Mesendoderm (in vitro differentiated cells): ENCODE measurements around the gene CFAP52.
"Not testable (repeated sequence)": the region's sequence is repeated elsewhere in the genome, so short reads cannot be mapped to it uniquely, and the experiment has no call there.

Experiments
- DNase-seq: peaks from one replicate; pipeline ENCODE4 v3.0.0; 2013
- H2AK5ac ChIP-seq: 2 replicates; pipeline ENCODE4 v1.6.1; 2013; ENCODE audit warnings: low read length, inconsistent platforms
- H2BK120ac ChIP-seq: 2 replicates; pipeline ENCODE4 v1.6.1; 2013; ENCODE audit warnings: low read depth, mild to moderate bottlenecking, low read length, moderate library complexity, mixed read lengths
- H2BK15ac ChIP-seq: replicated peaks from 2 replicates; pipeline ENCODE4 v1.6.1; 2013; ENCODE audit warnings: low read depth, mild to moderate bottlenecking, moderate library complexity
- H2BK5ac ChIP-seq: 2 replicates; pipeline ENCODE4 v1.6.1; 2013; ENCODE audit warnings: low read length, inconsistent platforms
- H3K18ac ChIP-seq: 2 replicates; pipeline ENCODE4 v1.6.1; 2013; ENCODE audit warnings: mild to moderate bottlenecking, low read length, mixed read lengths
- H3K23ac ChIP-seq: one replicate; pipeline ENCODE4 v1.6.1; 2013; ENCODE audit warnings: low read length
- H3K27ac ChIP-seq: 2 replicates; pipeline ENCODE4 v1.5.1; 2013; ENCODE audit warnings: low read depth, mild to moderate bottlenecking, inconsistent platforms, low read length, moderate library complexity
- H3K27me3 ChIP-seq: 2 replicates; pipeline ENCODE4 v1.6.1; 2013; ENCODE audit warnings: low read length, control low read depth, mild to moderate bottlenecking, inconsistent platforms; ENCODE audit not compliant: insufficient read depth, poor library complexity
- H3K36me3 ChIP-seq: 2 replicates; pipeline ENCODE4 v1.6.1; 2013; ENCODE audit warnings: low read length, inconsistent platforms; ENCODE audit not compliant: control insufficient read depth, insufficient read depth
- H3K4ac ChIP-seq: one replicate; pipeline ENCODE4 v1.6.1; 2013; ENCODE audit warnings: low read depth, mild to moderate bottlenecking, low read length, moderate library complexity
- H3K4me1 ChIP-seq: 2 replicates; pipeline ENCODE4 v1.6.1; 2013; ENCODE audit warnings: low read depth, low read length, inconsistent platforms; ENCODE audit not compliant: control insufficient read depth
- H3K4me2 ChIP-seq: 2 replicates; pipeline ENCODE4 v1.6.1; 2013; ENCODE audit warnings: low read length
- H3K4me3 ChIP-seq: 2 replicates; pipeline ENCODE4 v1.5.1; 2013; ENCODE audit warnings: mild to moderate bottlenecking, low read length
- H3K56ac ChIP-seq: one replicate; pipeline ENCODE4 v1.6.1; 2013; ENCODE audit warnings: low read length
- H3K79me1 ChIP-seq: 2 replicates; pipeline ENCODE4 v1.6.1; 2013; ENCODE audit warnings: low read length, inconsistent platforms
- H3K79me2 ChIP-seq: 2 replicates; pipeline ENCODE4 v1.6.1; 2013; ENCODE audit warnings: mild to moderate bottlenecking, low read length; ENCODE audit not compliant: control insufficient read depth, insufficient read depth
- H3K9ac ChIP-seq: 2 replicates; pipeline ENCODE4 v1.6.1; 2013; ENCODE audit warnings: low read length, inconsistent platforms
- H4K5ac ChIP-seq: one replicate; pipeline ENCODE4 v1.6.1; 2013; ENCODE audit warnings: low read length
- H4K8ac ChIP-seq: one replicate; pipeline ENCODE4 v1.6.1; 2013; ENCODE audit warnings: low read depth, mild to moderate bottlenecking, control low read depth, low read length, moderate library complexity
- WGBS: extraction: QIAGEN DNeasy Blood & Tissue Kit; methylation state at CpG from one replicate; pipeline ENCODE4 v1.1.7; 2013; ENCODE audit warnings: low lambda C conversion rate, missing lambda C conversion rate; ENCODE audit not compliant: insufficient coverage; ENCODE audit errors: extremely low coverage; 5-methylcytosine and 5-hydroxymethylcytosine counted together

Gene CFAP52

DNA sequence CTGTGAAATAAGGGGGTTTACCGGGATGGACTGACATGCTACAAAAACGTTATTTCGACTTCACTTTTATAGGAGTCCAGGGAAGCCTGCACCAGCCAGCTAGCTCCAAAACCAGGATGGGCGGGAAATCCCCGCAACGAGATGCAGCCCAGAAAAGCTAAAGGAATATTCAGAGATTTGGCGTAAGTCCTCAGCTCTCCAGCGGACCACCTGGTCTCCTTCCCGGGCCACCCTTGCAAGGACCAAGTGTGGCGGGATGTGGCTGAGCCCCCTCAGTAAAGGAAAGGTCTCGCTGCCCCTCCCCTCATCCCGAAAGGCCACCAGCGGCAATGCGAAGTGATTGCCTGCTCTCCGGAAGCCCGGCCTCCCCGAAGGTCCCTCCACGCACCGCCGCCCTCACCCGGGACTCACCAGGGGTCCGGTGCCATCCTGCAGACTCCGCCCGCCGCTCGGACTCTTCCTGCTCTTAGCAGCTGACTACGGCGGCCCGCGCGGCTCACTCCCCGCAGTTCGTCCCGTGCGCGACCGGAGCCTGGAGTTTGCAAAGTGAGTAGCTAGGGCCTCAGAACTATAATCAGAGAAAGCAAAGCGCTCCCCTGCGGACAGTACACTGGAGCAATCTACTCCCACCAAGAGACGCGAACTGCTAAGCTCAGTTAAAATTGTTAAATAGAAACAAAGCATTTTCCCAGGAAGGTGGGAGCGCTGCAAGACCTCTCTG lies 901 bp upstream of the CFAP52 start, which contains the start of gene STX8:
TSS of gene STX8 (minus strand) at position 440 of the 721 bp plus-strand sequence. CDS start at position 428, 12 bp downstream.
- Histone ChIP-seq H3K56ac (peak within 1 kb of the TSS; percentile 95), H2AK5ac (no peak within 1 kb of the TSS), H3K23ac (no peak within 1 kb of the TSS), H3K79me2 (no peaks in the 10 kb centered on the region), H2BK120ac (no peak within 1 kb of the TSS), H3K36me3 (no peaks in the 10 kb centered on the region), H4K5ac (no peak within 1 kb of the TSS), H3K27ac (peak within 1 kb of the TSS; percentile 0), H4K8ac (no peak within 1 kb of the TSS), H3K4ac (no peak within 1 kb of the TSS), H3K4me3 (peak within 1 kb of the TSS; percentile 96), H3K79me1 (no peaks in the 10 kb centered on the region), H3K4me2 (peak within 1 kb of the TSS; percentile 92), H2BK15ac (no peak within 1 kb of the TSS), H3K9ac (peak within 1 kb of the TSS; percentile 90), H3K18ac (no peak within 1 kb of the TSS), H2BK5ac (no peak within 1 kb of the TSS), H3K27me3 (no peaks in the 10 kb centered on the region), H3K4me1 (no peaks in the 10 kb centered on the region)
- DNase-seq, result peak; percentile 92
- WGBS, result no CpG with 5 or more reads among the region's 42 CpGs

GRCh38 chr17:9577373-9577709 lies 899 bp downstream of the CFAP52 start:
- no peak overlapping the region for H3K4me2 ChIP-seq
- H2BK120ac ChIP-seq, result no peak overlapping the region
- no peak overlapping the region for H3K18ac ChIP-seq
- H3K79me2 ChIP-seq, result no peaks in the 10 kb centered on the region
- H4K5ac ChIP-seq, result no peak overlapping the region
- WGBS, result 100% methylated on average over 1 of the region's 4 CpGs
- H3K23ac ChIP-seq, result no peak overlapping the region
- H3K4me1 ChIP-seq, result no peaks in the 10 kb centered on the region
- no peak overlapping the region for H3K4ac ChIP-seq
- H2BK5ac ChIP-seq, result no peak overlapping the region
- H3K79me1 ChIP-seq, result no peaks in the 10 kb centered on the region
- no peak overlapping the region for H3K9ac ChIP-seq
- H2BK15ac ChIP-seq, result no peak overlapping the region
- H4K8ac ChIP-seq, result no peak overlapping the region
- H3K27ac ChIP-seq, result no peak overlapping the region
- no peak overlapping the region for H3K4me3 ChIP-seq
- H3K36me3 ChIP-seq, result no peaks in the 10 kb centered on the region
- no peak for DNase-seq
- H3K27me3 ChIP-seq, result no peaks in the 10 kb centered on the region
- no peak overlapping the region for H3K56ac ChIP-seq
- no peak overlapping the region for H2AK5ac ChIP-seq

DNA sequence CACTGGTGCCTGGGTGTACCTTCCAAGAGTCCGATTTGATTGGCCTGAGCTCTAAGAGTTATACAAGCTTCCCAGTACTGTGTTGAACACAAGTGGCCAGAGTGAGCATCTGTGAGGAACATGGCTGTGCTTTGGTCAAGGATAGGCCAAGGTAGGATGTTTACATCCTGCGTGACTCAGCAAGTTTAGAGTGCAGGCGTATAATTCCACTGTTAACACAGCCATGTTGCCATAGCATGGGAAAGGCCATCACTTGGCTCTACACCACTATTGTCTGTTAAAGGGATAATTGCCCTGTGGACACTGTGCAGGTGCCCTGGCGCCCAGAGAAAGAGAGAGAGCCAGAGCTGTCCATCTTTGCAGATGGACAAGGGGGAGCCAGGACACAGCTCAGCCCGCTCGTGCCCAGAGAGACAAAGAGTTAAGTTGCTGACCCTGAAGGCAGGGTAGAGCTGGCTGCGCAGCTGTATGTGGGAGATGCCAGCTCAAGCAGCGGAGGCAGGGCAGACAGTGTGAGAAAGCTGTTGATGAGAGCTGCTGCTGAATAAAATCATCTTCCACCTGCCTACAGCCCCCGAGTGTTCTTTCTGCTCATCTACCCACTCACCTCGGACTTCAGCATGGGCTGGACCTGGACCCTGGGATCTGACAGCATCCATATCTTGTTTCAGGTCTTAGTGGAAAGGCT lies 11.7 kb downstream of the CFAP52 start:
- Histone ChIP-seq H2AK5ac (no peak overlapping the region), H3K36me3 (no peaks in the 10 kb centered on the region), H3K27me3 (no peaks in the 10 kb centered on the region), H3K56ac (no peak overlapping the region), H3K23ac (no peak overlapping the region), H3K9ac (no peak overlapping the region), H3K4me1 (no peaks in the 10 kb centered on the region), H2BK15ac (no peak overlapping the region), H3K27ac (no peak overlapping the region), H3K79me2 (no peaks in the 10 kb centered on the region), H3K79me1 (no peaks in the 10 kb centered on the region), H3K4ac (no peak overlapping the region), H4K8ac (no peak overlapping the region), H4K5ac (no peak overlapping the region), H2BK120ac (no peak overlapping the region), H3K18ac (no peak overlapping the region), H3K4me3 (no peak overlapping the region), H3K4me2 (no peak overlapping the region), H2BK5ac (no peak overlapping the region)
- WGBS, result no CpG with 5 or more reads among the region's 10 CpGs
- peak; percentile 21 for DNase-seq

GRCh38 chr17:9594065-9594464 lies 17.6 kb downstream of the CFAP52 start:
- H3K79me2 ChIP-seq, result no peaks in the 10 kb centered on the region
- no peak overlapping the region for H3K4ac ChIP-seq
- no peak overlapping the region for H2AK5ac ChIP-seq
- H3K56ac ChIP-seq, result no peak overlapping the region
- H2BK15ac ChIP-seq, result no peak overlapping the region
- H3K23ac ChIP-seq, result no peak overlapping the region
- H3K9ac ChIP-seq, result no peak overlapping the region
- H3K18ac ChIP-seq, result no peak overlapping the region
- no peaks in the 10 kb centered on the region for H3K36me3 ChIP-seq
- WGBS, result no CpG with 5 or more reads among the region's 6 CpGs
- no peak overlapping the region for H3K27ac ChIP-seq
- H2BK120ac ChIP-seq, result no peak overlapping the region
- H3K4me3 ChIP-seq, result no peak overlapping the region
- no peak overlapping the region for H4K5ac ChIP-seq
- no peak overlapping the region for H2BK5ac ChIP-seq
- no peaks in the 10 kb centered on the region for H3K4me1 ChIP-seq
- H4K8ac ChIP-seq, result no peak overlapping the region
- no peaks in the 10 kb centered on the region for H3K27me3 ChIP-seq
- H3K4me2 ChIP-seq, result no peak overlapping the region
- DNase-seq, result no peak
- no peaks in the 10 kb centered on the region for H3K79me1 ChIP-seq

DNA sequence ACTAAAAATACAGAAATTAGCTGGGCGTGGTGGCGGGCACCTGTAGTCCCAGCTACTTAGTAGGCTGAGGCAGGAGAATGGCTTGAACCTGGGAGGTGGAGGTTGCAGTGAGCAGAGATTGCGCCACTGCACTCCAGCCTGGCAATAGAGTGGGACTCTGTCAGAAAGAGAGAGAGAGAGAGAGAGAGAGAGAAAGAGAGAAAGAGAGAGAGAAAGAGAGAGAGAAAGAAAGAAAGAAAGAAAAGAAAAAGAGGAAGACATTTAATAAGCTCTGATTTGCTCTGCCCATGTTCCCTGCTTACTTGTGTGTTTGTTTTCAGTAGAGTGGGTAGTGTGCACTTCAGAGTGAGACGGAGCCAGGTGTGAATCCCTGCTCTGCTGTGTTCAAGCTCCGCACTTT lies 21.2 kb downstream of the CFAP52 start:
- H3K56ac ChIP-seq, H4K5ac ChIP-seq, H3K23ac ChIP-seq, H2BK15ac ChIP-seq, H3K27ac ChIP-seq, H3K4me3 ChIP-seq, H2BK5ac ChIP-seq, H3K79me2 ChIP-seq, H3K36me3 ChIP-seq, H3K79me1 ChIP-seq, H3K4ac ChIP-seq, H3K18ac ChIP-seq, H3K27me3 ChIP-seq, H3K9ac ChIP-seq, H3K4me2 ChIP-seq, H2AK5ac ChIP-seq, H4K8ac ChIP-seq, H3K4me1 ChIP-seq, DNase-seq, H2BK120ac ChIP-seq: not testable (repeated sequence)
- WGBS, result no CpG with 5 or more reads among the region's 5 CpGs
